Measurements from ENCODE around the gene UBE2D2.

UBE2D2 gene

GRCh38 chr5:139552893-139553575 lies 8.1 kb upstream of the UBE2D2 start:
- no peaks in the 10 kb centered on the region for H3K27me3 ChIP-seq (ENCODE audit: insufficient read depth, insufficient read length)
- DNase-seq (ENCODE audit: low read depth, low spot score) = no peak
- H3K36me3 ChIP-seq (ENCODE audit: insufficient read depth, insufficient read length, low read length) = no peaks in the 10 kb centered on the region
- H3K4me3 ChIP-seq (ENCODE audit: insufficient read length, low read depth) = no peak overlapping the region
- no peak for TF ChIP-seq SUZ12 (IDR thresholded peaks at IDR 0.05; ENCODE audit: extremely low read depth, insufficient read depth, insufficient read length)
- TF ChIP-seq ZNF274 (IDR thresholded peaks at IDR 0.05; ENCODE audit: low read depth, low read length) = no peak
- TF ChIP-seq YY1 (IDR thresholded peaks at IDR 0.05; ENCODE audit: insufficient read depth, insufficient read length) = no peak
- peaks cover 28% of the 10 kb centered on the region; the same call in 1 of the 2 replicates for H3K9me3 ChIP-seq (ENCODE audit: insufficient read depth, low read length)
- H3K9ac ChIP-seq (ENCODE audit: insufficient read length, low read depth) = no peak overlapping the region
- H3K4me1 ChIP-seq (ENCODE audit: insufficient read depth, insufficient read length) = no peaks in the 10 kb centered on the region

- Histone ChIP-seq H3K36me3 (ENCODE audit: insufficient read depth, insufficient read length, low read length) (no peaks in the 10 kb centered on the region), H3K4me1 (ENCODE audit: insufficient read depth, insufficient read length) (no peaks in the 10 kb centered on the region), H3K4me3 (ENCODE audit: insufficient read length, low read depth) (no peak overlapping the region), H3K9ac (ENCODE audit: insufficient read length, low read depth) (no peak overlapping the region), H3K9me3 (ENCODE audit: insufficient read depth, low read length) (peaks cover 16% of the 10 kb centered on the region; the same call in 1 of the 2 replicates), H3K27me3 (ENCODE audit: insufficient read depth, insufficient read length) (no peaks in the 10 kb centered on the region)
- no peak for TF ChIP-seq ZNF274 (IDR thresholded peaks at IDR 0.05; ENCODE audit: low read depth, low read length)
- no peak for TF ChIP-seq SUZ12 (IDR thresholded peaks at IDR 0.05; ENCODE audit: extremely low read depth, insufficient read depth, insufficient read length)
- no peak for TF ChIP-seq YY1 (IDR thresholded peaks at IDR 0.05; ENCODE audit: insufficient read depth, insufficient read length)
- no peak for DNase-seq (ENCODE audit: low read depth, low spot score)
Observed at GRCh38 chr5:139554264-139554663, 6.9 kb upstream of the UBE2D2 start.

GRCh38 chr5:139557811-139558210 lies 3.3 kb upstream of the UBE2D2 start:
- Histone ChIP-seq H3K27me3 (ENCODE audit: insufficient read depth, insufficient read length) (no peaks in the 10 kb centered on the region), H3K36me3 (ENCODE audit: insufficient read depth, insufficient read length, low read length) (peaks cover 1% of the 10 kb centered on the region), H3K9me3 (ENCODE audit: insufficient read depth, low read length) (no peaks in the 10 kb centered on the region), H3K9ac (ENCODE audit: insufficient read length, low read depth) (no peak overlapping the region), H3K4me1 (ENCODE audit: insufficient read depth, insufficient read length) (peaks cover 3% of the 10 kb centered on the region), H3K4me3 (ENCODE audit: insufficient read length, low read depth) (no peak overlapping the region)
- no peak for DNase-seq (ENCODE audit: low read depth, low spot score)
- TF ChIP-seq YY1 (IDR thresholded peaks at IDR 0.05; ENCODE audit: insufficient read depth, insufficient read length) = no peak
- TF ChIP-seq ZNF274 (IDR thresholded peaks at IDR 0.05; ENCODE audit: low read depth, low read length) = no peak
- no peak for TF ChIP-seq SUZ12 (IDR thresholded peaks at IDR 0.05; ENCODE audit: extremely low read depth, insufficient read depth, insufficient read length)

- H3K9me3 ChIP-seq (ENCODE audit: insufficient read depth, low read length) = no peaks in the 10 kb centered on the region
- TF ChIP-seq SUZ12 (IDR thresholded peaks at IDR 0.05; ENCODE audit: extremely low read depth, insufficient read depth, insufficient read length) = no peak
- TF ChIP-seq ZNF274 (IDR thresholded peaks at IDR 0.05; ENCODE audit: low read depth, low read length) = no peak
- TF ChIP-seq YY1 (IDR thresholded peaks at IDR 0.05; ENCODE audit: insufficient read depth, insufficient read length) = no peak
- no peaks in the 10 kb centered on the region for H3K27me3 ChIP-seq (ENCODE audit: insufficient read depth, insufficient read length)
- peaks cover 29% of the 10 kb centered on the region for H3K36me3 ChIP-seq (ENCODE audit: insufficient read depth, insufficient read length, low read length)
- peak overlapping the region; percentile 79 for H3K4me3 ChIP-seq (ENCODE audit: insufficient read length, low read depth)
- H3K4me1 ChIP-seq (ENCODE audit: insufficient read depth, insufficient read length) = peaks cover 3% of the 10 kb centered on the region
- DNase-seq (ENCODE audit: low read depth, low spot score) = no peak
- H3K9ac ChIP-seq (ENCODE audit: insufficient read length, low read depth) = peak overlapping the region; percentile 92
Observed at GRCh38 chr5:139561655-139562451, 714 bp downstream of the UBE2D2 start.

- peak overlapping the region; percentile 79 for H3K4me3 ChIP-seq (ENCODE audit: insufficient read length, low read depth)
- H3K9me3 ChIP-seq (ENCODE audit: insufficient read depth, low read length) = no peaks in the 10 kb centered on the region
- peak overlapping the region; percentile 92 for H3K9ac ChIP-seq (ENCODE audit: insufficient read length, low read depth)
- no peak for TF ChIP-seq SUZ12 (IDR thresholded peaks at IDR 0.05; ENCODE audit: extremely low read depth, insufficient read depth, insufficient read length)
- no peak for TF ChIP-seq YY1 (IDR thresholded peaks at IDR 0.05; ENCODE audit: insufficient read depth, insufficient read length)
- TF ChIP-seq ZNF274 (IDR thresholded peaks at IDR 0.05; ENCODE audit: low read depth, low read length) = no peak
- peaks cover 32% of the 10 kb centered on the region for H3K36me3 ChIP-seq (ENCODE audit: insufficient read depth, insufficient read length, low read length)
- H3K27me3 ChIP-seq (ENCODE audit: insufficient read depth, insufficient read length) = no peaks in the 10 kb centered on the region
- peaks cover 3% of the 10 kb centered on the region for H3K4me1 ChIP-seq (ENCODE audit: insufficient read depth, insufficient read length)
- no peak for DNase-seq (ENCODE audit: low read depth, low spot score)
Observed at GRCh38 chr5:139562847-139563246, 1.7 kb downstream of the UBE2D2 start.

GRCh38 chr5:139565411-139566305 lies 4.5 kb downstream of the UBE2D2 start:
- Histone ChIP-seq H3K9me3 (ENCODE audit: insufficient read depth, low read length) (no peaks in the 10 kb centered on the region), H3K4me3 (ENCODE audit: insufficient read length, low read depth) (no peak overlapping the region), H3K9ac (ENCODE audit: insufficient read length, low read depth) (no peak overlapping the region), H3K27me3 (ENCODE audit: insufficient read depth, insufficient read length) (no peaks in the 10 kb centered on the region), H3K4me1 (ENCODE audit: insufficient read depth, insufficient read length) (peaks cover 1% of the 10 kb centered on the region), H3K36me3 (ENCODE audit: insufficient read depth, insufficient read length, low read length) (peaks cover 45% of the 10 kb centered on the region)
- TF ChIP-seq YY1 (IDR thresholded peaks at IDR 0.05; ENCODE audit: insufficient read depth, insufficient read length) (no peak), ZNF274 (IDR thresholded peaks at IDR 0.05; ENCODE audit: low read depth, low read length) (no peak), SUZ12 (IDR thresholded peaks at IDR 0.05; ENCODE audit: extremely low read depth, insufficient read depth, insufficient read length) (no peak)
- DNase-seq (ENCODE audit: low read depth, low spot score) = no peak
